Epithelial cell of proximal tubule (primary cell): Measurements from ENCODE around the gene GARRE1. TPM values are rescaled to one million over a fixed set of nuclear protein-coding genes. Genes with fewer than 3 reads are reported as not detected.

ENCODE experiments used
- DNase-seq: peaks from one replicate; pipeline ENCODE4 v3.0.0-alpha.2; 2011; ENCODE audit warnings: low read depth
- H3K4me3 ChIP-seq: 2 replicates; pipeline ENCODE4 v1.5.1; 2011; ENCODE audit warnings: low read depth, mild to moderate bottlenecking, low read length
- total RNA-seq: library from RNA; depleted of rRNA; stranded (reverse); fragments of >200 nt; gene quantifications from 2 replicates; pipeline ENCODE4 v1.2.3, GENCODE V29; 2015
- TF ChIP-seq, protein P1 (sequence below): conservative IDR thresholded peaks from 2 replicates; pipeline ENCODE4 v1.5.1; 2012; ENCODE audit warnings: low read depth, mild to moderate bottlenecking, low read length

GARRE1 gene
- total RNA-seq, 1 donor from 2014 or later = 10.1 TPM

GRCh38 chr19:34273121-34273520 lies 18.8 kb downstream of the GARRE1 start:
- DNase-seq = no peak
- TF ChIP-seq, protein P1, sequence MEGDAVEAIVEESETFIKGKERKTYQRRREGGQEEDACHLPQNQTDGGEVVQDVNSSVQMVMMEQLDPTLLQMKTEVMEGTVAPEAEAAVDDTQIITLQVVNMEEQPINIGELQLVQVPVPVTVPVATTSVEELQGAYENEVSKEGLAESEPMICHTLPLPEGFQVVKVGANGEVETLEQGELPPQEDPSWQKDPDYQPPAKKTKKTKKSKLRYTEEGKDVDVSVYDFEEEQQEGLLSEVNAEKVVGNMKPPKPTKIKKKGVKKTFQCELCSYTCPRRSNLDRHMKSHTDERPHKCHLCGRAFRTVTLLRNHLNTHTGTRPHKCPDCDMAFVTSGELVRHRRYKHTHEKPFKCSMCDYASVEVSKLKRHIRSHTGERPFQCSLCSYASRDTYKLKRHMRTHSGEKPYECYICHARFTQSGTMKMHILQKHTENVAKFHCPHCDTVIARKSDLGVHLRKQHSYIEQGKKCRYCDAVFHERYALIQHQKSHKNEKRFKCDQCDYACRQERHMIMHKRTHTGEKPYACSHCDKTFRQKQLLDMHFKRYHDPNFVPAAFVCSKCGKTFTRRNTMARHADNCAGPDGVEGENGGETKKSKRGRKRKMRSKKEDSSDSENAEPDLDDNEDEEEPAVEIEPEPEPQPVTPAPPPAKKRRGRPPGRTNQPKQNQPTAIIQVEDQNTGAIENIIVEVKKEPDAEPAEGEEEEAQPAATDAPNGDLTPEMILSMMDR = no peak
- H3K4me3 ChIP-seq = no peak overlapping the region

GRCh38 chr19:34274284-34274826 lies 20.0 kb downstream of the GARRE1 start:
- DNase-seq = no peak
- no peak overlapping the region for H3K4me3 ChIP-seq
- TF ChIP-seq, protein P1 = no peak

- DNase-seq = no peak
- H3K4me3 ChIP-seq = no peak overlapping the region
- TF ChIP-seq, protein P1 = no peak
Measured at GRCh38 chr19:34274827-34275625, 20.7 kb downstream of the GARRE1 start.

GRCh38 chr19:34275705-34276104 lies 21.4 kb downstream of the GARRE1 start:
- no peak for DNase-seq
- H3K4me3 ChIP-seq = no peak overlapping the region
- TF ChIP-seq, protein P1 = no peak

GRCh38 chr19:34276614-34277013 lies 22.3 kb downstream of the GARRE1 start:
- no peak overlapping the region for H3K4me3 ChIP-seq
- TF ChIP-seq, protein P1 = no peak
- no peak for DNase-seq

- no peak for DNase-seq
- TF ChIP-seq, protein P1 = no peak
- H3K4me3 ChIP-seq = no peak overlapping the region
Measured at GRCh38 chr19:34277244-34277643, 22.9 kb downstream of the GARRE1 start.
